GM19467 (cell line): ENCODE data around the gene G0S2.

Source experiments
- ATAC-seq: cut with Tn5 transposase; IDR thresholded peaks from one replicate; pipeline ENCODE4 v1.9.1; 2021; ENCODE audit warnings: mild to moderate bottlenecking, moderate library complexity; ENCODE audit not compliant: unreplicated experiment

Gene G0S2

GRCh38 chr1:209648346-209648745 lies 26.9 kb upstream of the G0S2 start:
- no peak for ATAC-seq

GRCh38 chr1:209648931-209649776 lies 26.1 kb upstream of the G0S2 start:
- ATAC-seq, result no peak

GRCh38 chr1:209650454-209650853 lies 24.8 kb upstream of the G0S2 start:
- ATAC-seq, result no peak

- ATAC-seq, result peak; percentile 42
Measured at GRCh38 chr1:209651138-209651587, 24.0 kb upstream of the G0S2 start.

GRCh38 chr1:209652121-209652735 lies 23.0 kb upstream of the G0S2 start, which contains the start of gene LAMB3:
Gene LAMB3 (minus strand): TSS chr1:209652425. CDS start chr1:209650944, 1,481 bp downstream.
- no peak for ATAC-seq

- no peak for ATAC-seq
Measured at GRCh38 chr1:209652873-209653401, 22.3 kb upstream of the G0S2 start.

- ATAC-seq, result peak; percentile 43
Measured at GRCh38 chr1:209653915-209654351, 21.3 kb upstream of the G0S2 start.

- no peak for ATAC-seq
Measured at GRCh38 chr1:209655411-209656231, 19.6 kb upstream of the G0S2 start.

- no peak for ATAC-seq
Measured at GRCh38 chr1:209657140-209657879, 17.9 kb upstream of the G0S2 start.

GRCh38 chr1:209657918-209658317 lies 17.3 kb upstream of the G0S2 start:
- no peak for ATAC-seq

- ATAC-seq, result peak; percentile 78
Measured at GRCh38 chr1:209659909-209660308, 15.3 kb upstream of the G0S2 start.

GRCh38 chr1:209661071-209661470 lies 14.1 kb upstream of the G0S2 start:
- ATAC-seq, result no peak

- ATAC-seq, result no peak
Measured at GRCh38 chr1:209662879-209663327, 12.3 kb upstream of the G0S2 start.

GRCh38 chr1:209667103-209667502 lies 8.1 kb upstream of the G0S2 start:
- no peak for ATAC-seq

- no peak for ATAC-seq
Measured at GRCh38 chr1:209667708-209668107, 7.5 kb upstream of the G0S2 start.

GRCh38 chr1:209670441-209671082 lies 4.7 kb upstream of the G0S2 start:
- no peak for ATAC-seq

GRCh38 chr1:209672705-209673630 lies 2.2 kb upstream of the G0S2 start:
- ATAC-seq, result peak; percentile 92

GRCh38 chr1:209673631-209674417 lies 1.4 kb upstream of the G0S2 start:
- no peak for ATAC-seq
